ENCODE measurements around the gene KCNQ2.

KCNQ2 gene

DNA sequence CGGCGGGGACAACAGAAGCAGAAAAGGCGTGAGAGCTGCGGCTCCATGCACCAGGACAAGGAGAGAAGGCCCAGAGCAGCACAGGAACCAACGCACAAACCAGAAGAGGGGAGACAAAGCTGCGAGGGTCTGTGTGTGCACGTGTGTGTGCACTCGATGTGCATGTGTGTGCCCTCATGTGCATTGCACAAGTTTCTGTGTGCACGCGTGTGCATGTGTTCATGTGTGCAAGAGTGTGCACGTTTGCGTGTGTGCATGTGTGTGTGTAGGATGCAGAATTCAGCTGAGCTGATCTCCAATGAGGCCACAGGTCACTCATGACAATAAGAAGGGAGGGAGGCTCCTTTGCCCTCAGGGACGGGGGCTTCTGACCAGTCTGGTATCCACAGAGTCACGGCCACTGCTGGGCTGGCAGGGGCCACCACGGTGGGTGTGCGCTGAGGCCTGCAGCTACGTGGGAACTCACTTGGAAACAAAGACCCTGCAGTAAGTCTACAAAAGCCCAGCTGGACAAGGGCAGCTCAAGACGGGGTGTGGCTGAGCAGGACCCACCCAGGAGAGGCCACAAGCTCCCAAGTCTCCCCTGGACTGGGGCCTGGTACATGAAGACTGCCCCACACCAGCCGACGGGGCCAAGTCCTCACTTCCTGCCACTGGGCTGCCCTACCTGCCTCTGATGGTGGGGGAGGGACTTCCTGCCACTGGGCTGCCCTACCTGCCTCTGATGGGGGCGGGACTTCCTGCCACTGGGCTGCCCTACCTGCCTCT lies 63.2 kb downstream of the KCNQ2 start:
- H3K9me3 ChIP-seq (ENCODE audit: insufficient read depth, low read length), result no peaks in the 10 kb centered on the region
- no peaks in the 10 kb centered on the region for H3F3A ChIP-seq (ENCODE audit: insufficient read depth)
- no peaks in the 10 kb centered on the region for H3K27me3 ChIP-seq (ENCODE audit: low read length)
- H3K4me3 ChIP-seq (ENCODE audit: insufficient read depth, low read length, poor library complexity, severe bottlenecking), result no peak overlapping the region
- no peaks in the 10 kb centered on the region for H3K79me2 ChIP-seq (ENCODE audit: insufficient read depth, low read length)
- no peak overlapping the region for H3K9ac ChIP-seq (ENCODE audit: low read length)
- TF ChIP-seq EZH2phosphoT487 (conservative IDR thresholded peaks at IDR 0.05; ENCODE audit: low read length), result no peak
- TF ChIP-seq, protein P1, sequence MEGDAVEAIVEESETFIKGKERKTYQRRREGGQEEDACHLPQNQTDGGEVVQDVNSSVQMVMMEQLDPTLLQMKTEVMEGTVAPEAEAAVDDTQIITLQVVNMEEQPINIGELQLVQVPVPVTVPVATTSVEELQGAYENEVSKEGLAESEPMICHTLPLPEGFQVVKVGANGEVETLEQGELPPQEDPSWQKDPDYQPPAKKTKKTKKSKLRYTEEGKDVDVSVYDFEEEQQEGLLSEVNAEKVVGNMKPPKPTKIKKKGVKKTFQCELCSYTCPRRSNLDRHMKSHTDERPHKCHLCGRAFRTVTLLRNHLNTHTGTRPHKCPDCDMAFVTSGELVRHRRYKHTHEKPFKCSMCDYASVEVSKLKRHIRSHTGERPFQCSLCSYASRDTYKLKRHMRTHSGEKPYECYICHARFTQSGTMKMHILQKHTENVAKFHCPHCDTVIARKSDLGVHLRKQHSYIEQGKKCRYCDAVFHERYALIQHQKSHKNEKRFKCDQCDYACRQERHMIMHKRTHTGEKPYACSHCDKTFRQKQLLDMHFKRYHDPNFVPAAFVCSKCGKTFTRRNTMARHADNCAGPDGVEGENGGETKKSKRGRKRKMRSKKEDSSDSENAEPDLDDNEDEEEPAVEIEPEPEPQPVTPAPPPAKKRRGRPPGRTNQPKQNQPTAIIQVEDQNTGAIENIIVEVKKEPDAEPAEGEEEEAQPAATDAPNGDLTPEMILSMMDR (IDR thresholded peaks at IDR 0.05; ENCODE audit: insufficient read depth, low read length, poor library complexity, severe bottlenecking), result no peak
- no peak overlapping the region for H3K4me2 ChIP-seq (ENCODE audit: low read depth, low read length, poor library complexity, severe bottlenecking)
- H4K20me1 ChIP-seq (ENCODE audit: low read depth, low read length), result no peaks in the 10 kb centered on the region
- no peak overlapping the region for H2AFZ ChIP-seq (ENCODE audit: low read depth, low read length, severe bottlenecking)
- no peaks in the 10 kb centered on the region for H3K9me2 ChIP-seq (replicated peaks; ENCODE audit: insufficient read depth, low read length)
- H3K27ac ChIP-seq (ENCODE audit: low read depth, low read length), result no peak overlapping the region
- no peaks in the 10 kb centered on the region for H3K36me3 ChIP-seq (ENCODE audit: low read length)

DNA sequence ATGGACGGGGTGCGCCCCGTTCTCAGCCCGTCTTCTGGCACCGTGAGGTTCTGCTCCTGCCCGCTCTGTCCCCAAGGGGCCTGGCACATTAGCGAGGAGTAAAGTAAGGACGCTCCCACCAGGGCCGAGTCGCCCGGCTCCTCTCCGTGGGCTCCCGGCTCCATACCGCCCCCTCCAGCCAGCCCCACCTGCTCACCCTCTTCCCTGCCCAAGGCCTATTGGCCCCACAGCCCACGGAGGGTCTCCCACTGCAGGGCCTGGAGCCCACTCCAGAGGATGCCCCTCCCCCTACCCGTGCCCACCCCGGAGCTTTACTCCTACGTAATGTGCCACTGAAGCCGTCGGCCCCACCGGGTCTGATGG lies 63.8 kb downstream of the KCNQ2 start:
- H3K27me3 ChIP-seq (ENCODE audit: low read length), result no peaks in the 10 kb centered on the region

DNA sequence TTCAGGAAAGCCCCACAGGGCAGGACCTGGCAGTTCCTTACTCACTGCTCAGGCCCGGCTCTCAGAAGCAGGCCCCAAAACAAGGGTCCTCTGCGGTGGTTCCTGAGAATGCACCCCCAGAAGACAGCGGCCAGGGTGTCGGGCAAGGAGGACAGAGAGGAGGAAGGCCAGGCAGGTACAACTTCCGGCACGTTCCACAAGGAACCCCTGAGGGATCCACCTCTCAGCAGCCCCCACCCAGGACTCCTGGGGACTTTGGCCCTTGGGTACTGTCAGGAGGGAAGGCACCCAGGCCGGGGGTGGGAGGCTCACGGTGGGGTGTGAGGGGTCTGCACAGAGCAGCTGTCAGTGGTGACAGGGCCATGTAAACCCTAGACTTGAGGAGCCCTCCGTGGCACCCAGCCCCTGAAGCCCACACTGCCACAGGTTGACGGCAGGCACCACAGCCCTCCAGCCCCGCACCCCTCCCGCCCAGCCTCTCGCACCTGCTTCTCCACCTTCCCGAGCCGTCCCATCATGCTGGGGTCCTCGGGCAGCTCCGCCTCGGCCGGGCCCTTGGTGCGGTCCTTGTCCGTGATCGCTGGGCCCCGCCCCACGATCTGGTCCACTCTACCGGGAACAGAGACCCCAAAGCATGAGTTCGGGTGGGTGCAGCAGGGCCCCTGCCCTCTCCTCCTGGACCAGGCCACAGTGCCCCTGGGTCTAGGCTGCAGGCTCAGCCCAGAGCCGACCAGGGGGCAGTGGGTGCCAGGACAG lies 64.3 kb downstream of the KCNQ2 start:
- no peaks in the 10 kb centered on the region for H3K9me2 ChIP-seq (replicated peaks; ENCODE audit: insufficient read depth, low read length)
- H3K79me2 ChIP-seq (ENCODE audit: insufficient read depth, low read length), result no peaks in the 10 kb centered on the region
- no peak overlapping the region for H3K27ac ChIP-seq (ENCODE audit: low read depth, low read length)
- TF ChIP-seq EZH2phosphoT487 (conservative IDR thresholded peaks at IDR 0.05; ENCODE audit: low read length), result no peak
- TF ChIP-seq, protein P1 (IDR thresholded peaks at IDR 0.05; ENCODE audit: insufficient read depth, low read length, poor library complexity, severe bottlenecking), result no peak
- no peaks in the 10 kb centered on the region for H3K9me3 ChIP-seq (ENCODE audit: insufficient read depth, low read length)
- no peaks in the 10 kb centered on the region for H3F3A ChIP-seq (ENCODE audit: insufficient read depth)
- no peak overlapping the region for H3K4me3 ChIP-seq (ENCODE audit: insufficient read depth, low read length, poor library complexity, severe bottlenecking)
- H4K20me1 ChIP-seq (ENCODE audit: low read depth, low read length), result no peaks in the 10 kb centered on the region
- no peaks in the 10 kb centered on the region for H3K36me3 ChIP-seq (ENCODE audit: low read length)
- no peak overlapping the region for H3K9ac ChIP-seq (ENCODE audit: low read length)
- no peak overlapping the region for H3K4me2 ChIP-seq (ENCODE audit: low read depth, low read length, poor library complexity, severe bottlenecking)
- H3K27me3 ChIP-seq (ENCODE audit: low read length), result no peaks in the 10 kb centered on the region
- no peak overlapping the region for H2AFZ ChIP-seq (ENCODE audit: low read depth, low read length, severe bottlenecking)

More for the DNA sequence above, 63.8 kb downstream of the KCNQ2 start:
- no peaks in the 10 kb centered on the region for H3K9me2 ChIP-seq (replicated peaks; ENCODE audit: insufficient read depth, low read length)
- H3K4me3 ChIP-seq (ENCODE audit: insufficient read depth, low read length, poor library complexity, severe bottlenecking), result no peak overlapping the region
- H3F3A ChIP-seq (ENCODE audit: insufficient read depth), result no peaks in the 10 kb centered on the region
- H3K4me2 ChIP-seq (ENCODE audit: low read depth, low read length, poor library complexity, severe bottlenecking), result no peak overlapping the region
- H3K9me3 ChIP-seq (ENCODE audit: insufficient read depth, low read length), result no peaks in the 10 kb centered on the region
- H3K79me2 ChIP-seq (ENCODE audit: insufficient read depth, low read length), result no peaks in the 10 kb centered on the region
- H3K9ac ChIP-seq (ENCODE audit: low read length), result no peak overlapping the region
- no peak overlapping the region for H3K27ac ChIP-seq (ENCODE audit: low read depth, low read length)
- no peaks in the 10 kb centered on the region for H4K20me1 ChIP-seq (ENCODE audit: low read depth, low read length)
- TF ChIP-seq, protein P1 (IDR thresholded peaks at IDR 0.05; ENCODE audit: insufficient read depth, low read length, poor library complexity, severe bottlenecking), result no peak
- no peak for TF ChIP-seq EZH2phosphoT487 (conservative IDR thresholded peaks at IDR 0.05; ENCODE audit: low read length)
- no peaks in the 10 kb centered on the region for H3K36me3 ChIP-seq (ENCODE audit: low read length)
- no peak overlapping the region for H2AFZ ChIP-seq (ENCODE audit: low read depth, low read length, severe bottlenecking)

All from SU-DHL-6 (cell line).